Breast epithelium (tissue), 4 donors: ENCODE results near the gene KRT78. TPM values are rescaled to one million over a fixed set of nuclear protein-coding genes. Genes with fewer than 3 reads are reported as not detected.

Experiments
- DNase-seq, 2 donors: peaks; one replicate each; pipeline ENCODE4 v3.0.0-alpha.2; 2019; ENCODE audit warnings: low spot score in 2 of 2
- H3K27ac ChIP-seq, 2 donors: fragments of 200-600 bp; sonication (generic) in 1 of 2; one replicate each; pipeline ENCODE4 v1.5.1; 2016 to 2019; ENCODE audit warnings: mild to moderate bottlenecking in 1 of 2
- H3K27me3 ChIP-seq, 2 donors: fragments of 200-600 bp; sonication (generic) in 1 of 2; one replicate each; pipeline versions ENCODE4 v1.5.1 to v1.6.0; 2017 to 2019; ENCODE audit warnings: control low read depth in 1 of 2, mild to moderate bottlenecking in 1 of 2
- H3K36me3 ChIP-seq: fragments of 200-600 bp; one replicate; pipeline ENCODE4 v1.5.1; 2019
- H3K4me1 ChIP-seq, 2 donors: fragments of 200-600 bp; sonication (generic); one replicate each; pipeline ENCODE4 v1.5.1; 2016 to 2019; ENCODE audit warnings: control low read depth in 1 of 2
- H3K4me3 ChIP-seq, 3 donors: fragments of 200-600 bp; sonication (generic); 1 replicate in 2 of 3; 2 replicates in 1 of 3; pipeline ENCODE4 v1.5.1; 2016 to 2019; ENCODE audit warnings: mild to moderate bottlenecking in 3 of 3, moderate library complexity in 2 of 3
- H3K9me3 ChIP-seq, 2 donors: fragments of 200-600 bp; sonication (generic) in 1 of 2; one replicate each; pipeline ENCODE4 v1.5.1; 2016 to 2019; ENCODE audit warnings: control low read depth in 1 of 2
- CTCF ChIP-seq, 3 donors: fragments of 450-650 bp; IDR thresholded peaks; one replicate each; pipeline ENCODE4 v1.5.1; 2016 to 2017; ENCODE audit warnings: antibody characterized with exemption in 3 of 3, mild to moderate bottlenecking in 3 of 3, moderate library complexity in 3 of 3
- POLR2A ChIP-seq: fragments of 450-650 bp; IDR thresholded peaks from one replicate; pipeline ENCODE4 v1.6.1; 2016; ENCODE audit warnings: antibody characterized with exemption, mild to moderate bottlenecking, moderate library complexity
- POLR2AphosphoS5 ChIP-seq, 3 donors: sonication (generic); formaldehyde crosslinking; IDR thresholded peaks; one replicate each; pipeline ENCODE4 v1.6.1; 2017; ENCODE audit warnings: antibody characterized with exemption in 3 of 3
- intact Hi-C: fragments of 100-400 bp; cut with DNase I; formaldehyde crosslinking; loops from one replicate; pipeline ENCODE4 v1.15.1; 2023; ENCODE audit warnings: low total_unique reads
- total RNA-seq, 3 donors: library from RNA; depleted of rRNA; stranded (reverse); fragments of >200 nt; gene quantifications; one replicate each; pipeline ENCODE4 v1.1.0, GENCODE V29; 2016

KRT78 gene
- total RNA-seq, 3 donors from 2014 or later = 2.0 TPM; not detected in 2

GRCh38 chr12:52870361-52871290 lies 21.8 kb upstream of the KRT78 start:
- peaks cover 4 to 19% of the 10 kb centered on the region in 2 donors for H3K4me1 ChIP-seq
- H3K27ac ChIP-seq = peak overlapping the region; percentile 95 to 98
- intact Hi-C loops = loop anchor here (5.0 to 10.0 kb wide), 2 partner anchors 506 to 723 kb away; partner anchors contain the start of gene KRT85
- H3K4me3 ChIP-seq = no peak overlapping the region
- TF ChIP-seq CTCF (IDR thresholded peaks at IDR 0.05) (peak; percentile 27 to 44 (median 38)), POLR2A (no peak)
- H3K9me3 ChIP-seq = no peaks in the 10 kb centered on the region
- H3K36me3 ChIP-seq = no peaks in the 10 kb centered on the region
- no peak for DNase-seq
- no peaks in the 10 kb centered on the region for H3K27me3 ChIP-seq

- peak in 1 of 2 donors; percentile 80 for DNase-seq
Observed at GRCh38 chr12:52867642-52868041, 18.8 kb upstream of the KRT78 start.

GRCh38 chr12:52867152-52867551 lies 18.4 kb upstream of the KRT78 start:
- H3K4me1 ChIP-seq = peaks cover 0 to 14% of the 10 kb centered on the region in 2 donors
- no peaks in the 10 kb centered on the region for H3K27me3 ChIP-seq
- no peaks in the 10 kb centered on the region for H3K9me3 ChIP-seq
- no peaks in the 10 kb centered on the region for H3K36me3 ChIP-seq
- DNase-seq = no peak
- TF ChIP-seq CTCF (IDR thresholded peaks at IDR 0.05) (no peak), POLR2AphosphoS5 (IDR thresholded peaks at IDR 0.05) (no peak), POLR2A (no peak)
- H3K27ac ChIP-seq = peak overlapping the region in 1 of 2 donors; percentile 67
- intact Hi-C loops = no loop called here
- peak overlapping the region in 1 of 3 donors; percentile 1 for H3K4me3 ChIP-seq

More at GRCh38 chr12:52867642-52868041, 18.8 kb upstream of the KRT78 start:
- Histone ChIP-seq H3K4me3 (peak overlapping the region in 1 of 3 donors; percentile 1), H3K27ac (peak overlapping the region; percentile 66 to 67), H3K27me3 (no peaks in the 10 kb centered on the region), H3K9me3 (no peaks in the 10 kb centered on the region), H3K4me1 (peaks cover 0 to 16% of the 10 kb centered on the region in 2 donors), H3K36me3 (no peaks in the 10 kb centered on the region)
- intact Hi-C loops = no loop called here
- TF ChIP-seq POLR2AphosphoS5 (IDR thresholded peaks at IDR 0.05) = no peak
- TF ChIP-seq POLR2A = no peak
- no peak for TF ChIP-seq CTCF (IDR thresholded peaks at IDR 0.05)

- TF ChIP-seq POLR2A = no peak
- TF ChIP-seq CTCF (IDR thresholded peaks at IDR 0.05) = peak; percentile 62 to 89 (median 82)
- peak in 1 of 3 donors; percentile 20 for TF ChIP-seq POLR2AphosphoS5 (IDR thresholded peaks at IDR 0.05)
- Histone ChIP-seq H3K27me3 (no peaks in the 10 kb centered on the region), H3K36me3 (no peaks in the 10 kb centered on the region), H3K4me3 (no peak overlapping the region), H3K9me3 (no peaks in the 10 kb centered on the region), H3K4me1 (no peaks in the 10 kb centered on the region), H3K27ac (no peak overlapping the region)
- DNase-seq = peak; percentile 63 to 78
- intact Hi-C loops = no loop called here
Observed at GRCh38 chr12:52865090-52865944, 16.5 kb upstream of the KRT78 start.
